HFF-Myc (cell line): ENCODE measurements around the gene CCR2.

Source experiments
- DNase-seq: peaks from one replicate; pipeline ENCODE4 v3.0.0-alpha.2; 2011; ENCODE audit warnings: low read depth; ENCODE audit errors: extremely low read depth
- H3K4me3 ChIP-seq: replicated peaks from 2 replicates; pipeline ENCODE4 v1.5.1; 2011; ENCODE audit warnings: low read depth, mild to moderate bottlenecking, control low read depth, low read length
- TF ChIP-seq, protein P1 (sequence below): IDR thresholded peaks from 2 replicates; pipeline ENCODE4 v1.5.1; 2012; ENCODE audit warnings: mild to moderate bottlenecking, low read depth, low read length, control low read depth; ENCODE audit errors: missing control alignments

The CCR2 gene

DNA sequence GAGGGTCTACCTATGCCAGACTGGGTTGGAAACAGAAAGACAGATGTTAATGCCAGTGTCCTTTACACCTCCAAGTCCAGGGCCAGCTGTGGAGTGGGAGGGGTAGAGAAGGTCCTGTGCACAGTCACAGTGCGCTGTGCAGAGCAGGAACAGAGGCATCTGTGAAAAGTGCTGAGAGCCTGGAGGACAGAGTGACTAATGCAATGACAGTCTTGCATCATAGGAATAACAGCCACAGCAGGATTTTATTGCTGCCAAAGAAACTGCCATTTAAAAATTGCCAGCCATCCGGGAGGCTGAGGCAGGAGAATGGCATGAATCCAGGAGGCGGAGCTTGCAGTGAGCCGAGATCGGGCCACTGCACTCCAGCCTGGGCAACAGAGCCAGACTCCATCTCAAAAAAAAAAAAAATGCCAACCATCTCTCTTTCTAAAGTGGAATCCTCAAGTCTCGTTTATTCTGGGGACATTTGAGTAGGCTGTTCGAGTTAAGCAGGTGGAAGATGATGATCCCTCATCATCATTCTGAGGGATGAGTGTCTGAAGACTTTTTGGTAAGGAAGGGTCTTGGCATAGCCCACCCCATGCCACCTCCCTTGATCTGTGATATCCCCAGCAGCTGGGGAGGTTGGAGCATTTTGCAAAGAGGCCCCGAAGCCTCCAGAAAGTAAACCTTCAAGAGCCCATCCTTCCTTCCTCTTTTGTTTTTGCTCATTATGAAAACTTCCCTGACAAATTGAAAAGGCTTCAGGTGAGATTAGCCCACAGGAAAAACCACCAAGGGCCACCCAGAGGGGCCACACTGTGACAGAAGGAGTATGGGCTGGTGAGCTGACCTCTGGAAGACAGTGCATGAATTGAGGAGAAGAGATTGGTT lies 7.7 kb downstream of the CCR2 start:
- DNase-seq, result no peak
- no peak overlapping the region for H3K4me3 ChIP-seq
- TF ChIP-seq, protein P1, sequence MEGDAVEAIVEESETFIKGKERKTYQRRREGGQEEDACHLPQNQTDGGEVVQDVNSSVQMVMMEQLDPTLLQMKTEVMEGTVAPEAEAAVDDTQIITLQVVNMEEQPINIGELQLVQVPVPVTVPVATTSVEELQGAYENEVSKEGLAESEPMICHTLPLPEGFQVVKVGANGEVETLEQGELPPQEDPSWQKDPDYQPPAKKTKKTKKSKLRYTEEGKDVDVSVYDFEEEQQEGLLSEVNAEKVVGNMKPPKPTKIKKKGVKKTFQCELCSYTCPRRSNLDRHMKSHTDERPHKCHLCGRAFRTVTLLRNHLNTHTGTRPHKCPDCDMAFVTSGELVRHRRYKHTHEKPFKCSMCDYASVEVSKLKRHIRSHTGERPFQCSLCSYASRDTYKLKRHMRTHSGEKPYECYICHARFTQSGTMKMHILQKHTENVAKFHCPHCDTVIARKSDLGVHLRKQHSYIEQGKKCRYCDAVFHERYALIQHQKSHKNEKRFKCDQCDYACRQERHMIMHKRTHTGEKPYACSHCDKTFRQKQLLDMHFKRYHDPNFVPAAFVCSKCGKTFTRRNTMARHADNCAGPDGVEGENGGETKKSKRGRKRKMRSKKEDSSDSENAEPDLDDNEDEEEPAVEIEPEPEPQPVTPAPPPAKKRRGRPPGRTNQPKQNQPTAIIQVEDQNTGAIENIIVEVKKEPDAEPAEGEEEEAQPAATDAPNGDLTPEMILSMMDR, result no peak

DNA sequence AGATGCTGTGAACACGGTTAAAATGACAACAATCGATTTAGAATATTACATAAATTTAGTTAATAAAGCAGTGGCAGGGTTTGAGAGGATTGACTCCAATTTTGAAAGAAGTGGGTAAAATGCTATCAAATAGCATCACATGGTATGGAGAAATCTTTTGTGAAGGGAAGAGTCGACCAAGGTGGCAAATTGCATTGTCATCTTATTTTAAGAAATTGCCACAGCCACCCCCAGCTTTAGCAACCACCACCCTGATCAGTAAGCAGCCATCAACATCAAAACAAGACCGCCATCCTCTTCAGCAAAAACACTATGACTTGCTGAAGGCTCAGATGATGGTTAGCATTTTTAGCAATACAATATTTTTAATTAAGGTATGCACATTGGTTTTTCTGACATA lies 11.1 kb downstream of the CCR2 start:
- no peak overlapping the region for H3K4me3 ChIP-seq

DNA sequence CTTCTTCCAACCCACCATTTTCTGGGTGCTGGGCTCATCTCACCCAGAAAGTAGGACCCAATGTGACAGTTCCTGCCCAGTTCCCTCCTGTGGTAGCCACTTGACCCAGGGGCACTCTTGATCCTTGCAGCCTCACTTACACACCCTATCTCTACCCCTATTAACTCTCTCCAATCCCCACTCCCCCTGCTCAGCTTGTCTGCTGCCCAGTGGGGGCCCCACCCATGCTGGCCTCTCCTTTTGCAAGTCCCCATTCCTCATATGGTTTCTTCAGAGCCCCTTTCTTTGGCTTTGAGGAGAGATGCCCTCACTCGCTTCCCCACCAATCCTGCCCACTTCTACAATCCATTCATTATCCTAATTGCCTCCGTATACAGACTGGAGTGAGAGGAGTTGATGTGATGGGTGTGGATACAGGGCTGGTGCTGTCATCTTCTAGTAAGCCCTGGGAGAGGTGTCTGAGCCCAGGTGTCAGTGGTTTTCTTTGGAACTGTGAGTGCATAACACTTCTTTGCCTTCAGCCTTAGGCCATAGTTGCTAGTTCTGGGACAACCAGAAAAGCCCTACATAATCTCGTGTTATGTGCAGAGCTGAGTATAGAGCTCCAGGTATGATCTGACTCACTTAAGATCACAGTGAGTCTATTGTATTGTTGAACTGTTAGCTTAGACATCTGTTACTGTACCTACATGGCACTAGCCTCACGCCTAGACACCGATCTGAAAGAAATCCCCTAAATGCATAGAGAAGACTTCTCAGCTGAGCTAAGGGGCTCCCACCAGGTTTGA lies 12.0 kb downstream of the CCR2 start:
- no peak for DNase-seq
- H3K4me3 ChIP-seq, result no peak overlapping the region
- TF ChIP-seq, protein P1, result no peak

More for the DNA sequence above, 11.1 kb downstream of the CCR2 start:
- TF ChIP-seq, protein P1, result no peak
- DNase-seq, result no peak

DNA sequence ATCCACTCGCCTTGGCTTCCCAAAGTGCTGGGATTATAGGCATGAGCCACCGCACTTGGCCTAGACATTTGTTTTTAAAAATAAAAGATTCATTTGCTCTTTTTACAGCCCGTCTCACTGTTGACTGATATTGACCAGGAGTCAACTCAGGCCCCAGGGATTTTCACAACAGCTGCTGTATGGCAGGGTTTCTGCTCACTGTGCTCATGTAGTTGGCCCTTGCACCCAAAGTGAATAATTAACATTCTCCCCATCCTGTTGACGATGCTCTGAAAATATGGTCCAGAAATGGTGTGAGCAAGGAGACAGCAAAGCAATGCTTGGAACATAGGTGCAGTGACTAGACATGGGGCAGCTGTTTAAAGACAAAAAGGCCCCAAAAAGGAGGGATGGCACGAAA lies 13.9 kb downstream of the CCR2 start:
- no peak for DNase-seq
- TF ChIP-seq, protein P1, result no peak
- H3K4me3 ChIP-seq, result no peak overlapping the region

DNA sequence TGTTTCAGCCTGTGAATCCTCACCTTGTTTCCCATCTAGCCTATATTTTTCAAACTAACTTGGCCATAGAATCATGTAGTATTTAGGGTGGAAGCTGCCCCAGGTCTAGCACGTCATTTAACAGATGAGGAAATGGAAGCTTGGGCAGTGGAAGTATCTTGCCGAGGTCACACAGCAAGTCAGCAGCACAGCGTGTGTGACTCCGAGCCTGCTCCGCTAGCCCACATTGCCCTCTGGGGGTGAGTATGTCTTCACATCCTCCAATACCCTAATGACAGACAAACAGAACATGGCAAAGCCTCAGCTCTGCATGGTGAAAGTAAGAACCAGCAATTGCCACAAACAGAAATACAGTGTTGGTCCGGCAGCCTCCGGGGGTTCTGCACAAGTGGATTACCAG lies 14.7 kb downstream of the CCR2 start:
- DNase-seq, result no peak
- TF ChIP-seq, protein P1, result peak; percentile 5
- no peak overlapping the region for H3K4me3 ChIP-seq

DNA sequence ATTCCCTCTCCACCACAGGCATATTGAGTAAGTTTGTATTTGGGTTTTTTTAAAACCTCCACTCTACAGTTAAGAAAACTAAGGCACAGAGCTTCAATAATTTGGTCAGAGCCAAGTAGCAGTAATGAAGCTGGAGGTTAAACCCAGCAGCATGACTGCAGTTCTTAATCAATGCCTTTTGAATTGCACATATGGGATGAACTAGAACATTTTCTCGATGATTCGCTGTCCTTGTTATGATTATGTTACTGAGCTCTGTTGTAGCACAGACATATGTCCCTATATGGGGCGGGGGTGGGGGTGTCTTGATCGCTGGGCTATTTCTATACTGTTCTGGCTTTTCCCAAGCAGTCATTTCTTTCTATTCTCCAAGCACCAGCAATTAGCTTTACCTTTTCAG lies 15.2 kb downstream of the CCR2 start:
- H3K4me3 ChIP-seq, result no peak overlapping the region
- no peak for DNase-seq
- TF ChIP-seq, protein P1, result no peak
